Chondrocyte (in vitro differentiated cells): ENCODE results near the gene TSFM. TPM values are rescaled to one million over a fixed set of nuclear protein-coding genes. Genes with fewer than 3 reads are reported as not detected.

Experiments
- DNase-seq: peaks from one replicate; pipeline ENCODE4 v3.0.0; 2021; ENCODE audit warnings: mixed read lengths, low spot score
- H3K27ac Mint-ChIP-seq: one replicate; pipeline ENCODE4 v1.8.0; 2021; ENCODE audit warnings: mild to moderate bottlenecking, moderate library complexity, mixed read lengths; ENCODE audit not compliant: unreplicated experiment
- H3K27me3 Mint-ChIP-seq: 2 replicates; pipeline ENCODE4 v1.8.0; 2021; ENCODE audit warnings: low read depth, mixed read lengths
- H3K36me3 Mint-ChIP-seq: 2 replicates; pipeline ENCODE4 v1.8.0; 2021; ENCODE audit warnings: low read depth, mixed read lengths
- H3K4me1 Mint-ChIP-seq: 2 replicates; pipeline ENCODE4 v1.8.0; 2021; ENCODE audit warnings: low read depth, mild to moderate bottlenecking, mixed read lengths
- H3K4me3 Mint-ChIP-seq: one replicate; pipeline ENCODE4 v1.8.0; 2021; ENCODE audit warnings: mild to moderate bottlenecking, moderate library complexity, mixed read lengths; ENCODE audit not compliant: unreplicated experiment
- H3K9me3 Mint-ChIP-seq: 2 replicates; pipeline ENCODE4 v1.8.0; 2021; ENCODE audit warnings: low read depth, mixed read lengths
- CTCF ChIP-seq: fragments of 200-600 bp; sonication (generic); IDR thresholded peaks from 2 replicates; pipeline ENCODE4 v1.5.0; 2021; ENCODE audit warnings: antibody characterized with exemption, mild to moderate bottlenecking, moderate library complexity
- long read RNA-seq: library from polyadenylated mRNA; stranded (forward); transcript quantifications from one replicate; pipeline ENCODE4 v2.0.0, GENCODE V29; 2021
- total RNA-seq: library from RNA; stranded (reverse); gene quantifications from 3 replicates; pipeline ENCODE4 v1.2.1, GENCODE V29; 2021

TSFM gene
- total RNA-seq = 17.8 to 21.3 TPM (median 19.9 TPM) in 3 replicates
- long read RNA-seq, transcript TSFM-204 (6 exons, 2,192 nt) = major isoform, 17 of 29 reads
- long read RNA-seq, partial matches to known transcripts = 1 of 29 reads
- long read RNA-seq, other reads (novel, unspliced or antisense) = 6 of 29 reads

DNA sequence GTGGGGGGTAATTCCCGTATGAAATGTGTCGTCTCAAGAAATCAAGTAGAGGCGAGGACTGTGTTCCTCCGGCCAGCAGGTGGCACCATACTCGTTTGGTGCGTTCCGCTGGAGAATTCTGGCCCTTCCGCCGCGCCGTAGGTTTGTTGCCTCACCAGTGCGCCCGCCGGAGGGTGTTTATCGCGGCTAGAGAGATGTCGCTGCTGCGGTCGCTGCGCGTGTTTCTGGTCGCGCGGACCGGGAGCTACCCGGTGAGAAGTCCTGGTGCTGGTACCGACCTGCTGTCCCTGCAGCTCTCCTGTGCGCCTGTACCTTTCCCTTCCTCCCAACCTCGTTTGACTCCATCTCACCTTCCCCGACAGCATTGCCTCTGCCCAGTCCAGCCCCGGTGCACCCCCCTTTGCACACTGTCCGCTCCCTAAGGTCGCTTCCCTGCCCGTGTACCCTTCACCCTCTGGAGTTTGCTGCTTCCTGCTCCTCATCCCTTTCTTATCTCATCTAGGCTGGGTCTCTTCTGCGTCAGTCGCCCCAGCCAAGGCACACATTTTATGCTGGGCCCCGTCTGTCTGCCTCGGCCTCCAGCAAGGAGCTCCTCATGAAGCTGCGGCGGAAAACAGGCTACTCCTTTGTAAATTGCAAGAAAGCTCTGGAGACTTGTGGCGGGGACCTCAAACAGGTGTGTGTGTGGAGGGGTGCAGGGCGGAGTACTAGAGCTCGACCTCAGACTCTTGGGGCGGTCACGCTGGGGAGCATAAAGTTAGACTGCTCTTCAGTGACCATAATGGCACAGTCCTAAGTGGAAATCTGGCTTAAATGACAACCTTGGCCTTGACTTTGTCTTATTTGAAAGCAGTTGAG lies at the start of gene TSFM:
Gene TSFM (plus strand): TSS at position 180 of the 858 bp plus-strand sequence. CDS start 15 bp downstream, at position 195.
- DNase-seq = peak; percentile 97
- Mint-ChIP-seq H3K36me3 (peaks cover 12% of the 10 kb centered on the region), H3K4me3 (peak within 1 kb of the TSS; percentile 99), H3K9me3 (no peaks in the 10 kb centered on the region), H3K4me1 (peaks cover 16% of the 10 kb centered on the region), H3K27me3 (no peaks in the 10 kb centered on the region), H3K27ac (peak within 1 kb of the TSS; percentile 92)
- peak; percentile 96 for TF ChIP-seq CTCF

GRCh38 chr12:57733928-57734327 lies 48.7 kb upstream of the TSFM start:
- Mint-ChIP-seq H3K36me3 (no peaks in the 10 kb centered on the region), H3K4me3 (no peak overlapping the region), H3K9me3 (no peaks in the 10 kb centered on the region), H3K27me3 (peaks cover 25% of the 10 kb centered on the region), H3K4me1 (peaks cover 17% of the 10 kb centered on the region), H3K27ac (no peak overlapping the region)
- DNase-seq = no peak
- no peak for TF ChIP-seq CTCF

- H3K4me1 Mint-ChIP-seq = peaks cover 22% of the 10 kb centered on the region
- H3K9me3 Mint-ChIP-seq = no peaks in the 10 kb centered on the region
- H3K36me3 Mint-ChIP-seq = no peaks in the 10 kb centered on the region
- H3K27ac Mint-ChIP-seq = no peak overlapping the region
- H3K27me3 Mint-ChIP-seq = peaks cover 32% of the 10 kb centered on the region
- no peak for TF ChIP-seq CTCF
- DNase-seq = no peak
- H3K4me3 Mint-ChIP-seq = no peak overlapping the region
Observed at GRCh38 chr12:57734591-57734990, 48.0 kb upstream of the TSFM start.

DNA sequence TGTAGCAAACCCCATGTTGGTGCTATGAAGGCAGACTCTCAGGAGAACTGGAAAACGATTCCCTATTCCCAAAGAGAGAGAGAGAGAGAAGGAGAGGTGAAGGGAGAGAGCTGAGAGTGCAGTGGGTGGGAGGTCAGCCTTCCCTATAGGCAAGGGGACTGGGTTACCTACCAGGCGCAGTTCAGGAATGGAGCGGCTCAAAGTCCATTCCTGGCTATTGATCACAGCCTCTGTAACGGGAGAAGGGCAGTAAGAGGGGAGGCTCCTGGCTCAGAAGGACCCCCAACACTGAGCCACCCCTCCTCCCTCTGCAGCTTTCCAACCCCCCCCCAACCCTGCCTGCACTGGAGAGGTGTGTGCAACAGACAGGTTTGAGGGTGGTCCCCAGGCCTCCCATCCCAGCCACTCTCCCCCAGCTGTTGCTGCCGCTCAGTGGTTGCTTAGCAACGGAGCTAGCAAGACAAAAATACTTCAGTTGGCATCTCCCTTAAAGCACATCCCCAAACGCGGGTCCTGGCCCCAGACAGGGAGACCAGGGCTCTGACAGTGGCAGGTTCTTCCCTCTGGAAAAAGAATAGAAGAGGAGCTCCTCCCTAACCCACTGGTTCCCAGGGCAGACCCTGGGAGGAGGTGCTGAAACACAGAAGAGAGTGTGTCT lies 47.3 kb upstream of the TSFM start:
- Mint-ChIP-seq H3K9me3 (no peaks in the 10 kb centered on the region), H3K36me3 (no peaks in the 10 kb centered on the region), H3K4me1 (peaks cover 22% of the 10 kb centered on the region), H3K27ac (no peak overlapping the region), H3K27me3 (peaks cover 36% of the 10 kb centered on the region), H3K4me3 (peak overlapping the region; percentile 1)
- no peak for TF ChIP-seq CTCF
- DNase-seq = no peak
